ENCODE data around the gene CHID1. TPM values are rescaled to one million over a fixed set of nuclear protein-coding genes. Genes with fewer than 3 reads are reported as not detected.

Gene CHID1
- total RNA-seq, 6 donors from 2014 or later: 34.6 to 144 (median 59.1) TPM

GRCh38 chr11:827146-827896 is 83.3 kb downstream of the CHID1 start:
- peaks cover 20 to 33% (median 27%) of the 10 kb centered on the region in 4 donors for H3K36me3 ChIP-seq
- peak overlapping the region; percentile 22 to 61 (median 57) for H3K4me3 ChIP-seq
- H3K4me1 ChIP-seq: peaks cover 75 to 93% (median 76%) of the 10 kb centered on the region in 4 donors
- TF ChIP-seq POLR2AphosphoS5 (IDR thresholded peaks at IDR 0.05) (peak in 1 of 2 donors; percentile 20), EP300 (IDR thresholded peaks at IDR 0.05) (no peak), POLR2A (IDR thresholded peaks at IDR 0.05) (peak in 1 of 4 donors; percentile 46)
- TF ChIP-seq, protein P1, sequence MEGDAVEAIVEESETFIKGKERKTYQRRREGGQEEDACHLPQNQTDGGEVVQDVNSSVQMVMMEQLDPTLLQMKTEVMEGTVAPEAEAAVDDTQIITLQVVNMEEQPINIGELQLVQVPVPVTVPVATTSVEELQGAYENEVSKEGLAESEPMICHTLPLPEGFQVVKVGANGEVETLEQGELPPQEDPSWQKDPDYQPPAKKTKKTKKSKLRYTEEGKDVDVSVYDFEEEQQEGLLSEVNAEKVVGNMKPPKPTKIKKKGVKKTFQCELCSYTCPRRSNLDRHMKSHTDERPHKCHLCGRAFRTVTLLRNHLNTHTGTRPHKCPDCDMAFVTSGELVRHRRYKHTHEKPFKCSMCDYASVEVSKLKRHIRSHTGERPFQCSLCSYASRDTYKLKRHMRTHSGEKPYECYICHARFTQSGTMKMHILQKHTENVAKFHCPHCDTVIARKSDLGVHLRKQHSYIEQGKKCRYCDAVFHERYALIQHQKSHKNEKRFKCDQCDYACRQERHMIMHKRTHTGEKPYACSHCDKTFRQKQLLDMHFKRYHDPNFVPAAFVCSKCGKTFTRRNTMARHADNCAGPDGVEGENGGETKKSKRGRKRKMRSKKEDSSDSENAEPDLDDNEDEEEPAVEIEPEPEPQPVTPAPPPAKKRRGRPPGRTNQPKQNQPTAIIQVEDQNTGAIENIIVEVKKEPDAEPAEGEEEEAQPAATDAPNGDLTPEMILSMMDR (IDR thresholded peaks at IDR 0.05): peak in 1 of 6 experiments; percentile 11
- ATAC-seq (ENCODE audit: low FRiP score in 2 of 2) (peak in 1 of 2 donors; percentile 1), DNase-seq (peak; percentile 82 to 91)
- peaks cover 0 to 4% (median 0%) of the 10 kb centered on the region in 4 donors for H3K27me3 ChIP-seq
- peak overlapping the region; percentile 77 to 92 (median 84) for H3K27ac ChIP-seq
- 6 to 21% methylated on average over 13 to 31 of the region's 66 CpGs for WGBS, 2 donors
- no peaks in the 10 kb centered on the region for H3K9me3 ChIP-seq

- Histone ChIP-seq H3K27me3 (peaks cover 0 to 4% (median 0%) of the 10 kb centered on the region in 4 donors), H3K4me3 (peak overlapping the region; percentile 22 to 61 (median 57)), H3K36me3 (peaks cover 20 to 38% (median 29%) of the 10 kb centered on the region in 4 donors), H3K4me1 (peaks cover 73 to 93% (median 76%) of the 10 kb centered on the region in 4 donors), H3K9me3 (no peaks in the 10 kb centered on the region), H3K27ac (peak overlapping the region; percentile 77 to 92 (median 84))
- WGBS, 2 donors: 0 to 2% methylated on average over 10 to 13 of the region's 22 CpGs
- ATAC-seq (ENCODE audit: low FRiP score in 2 of 2) (no peak), DNase-seq (no peak)
- no peak for TF ChIP-seq POLR2AphosphoS5 (IDR thresholded peaks at IDR 0.05)
- TF ChIP-seq EP300 (IDR thresholded peaks at IDR 0.05): no peak
- TF ChIP-seq, protein P1 (IDR thresholded peaks at IDR 0.05): no peak
- no peak for TF ChIP-seq POLR2A (IDR thresholded peaks at IDR 0.05)
These were observed 83.8 kb downstream of the CHID1 start for GRCh38 chr11:826836-827145.

DNA sequence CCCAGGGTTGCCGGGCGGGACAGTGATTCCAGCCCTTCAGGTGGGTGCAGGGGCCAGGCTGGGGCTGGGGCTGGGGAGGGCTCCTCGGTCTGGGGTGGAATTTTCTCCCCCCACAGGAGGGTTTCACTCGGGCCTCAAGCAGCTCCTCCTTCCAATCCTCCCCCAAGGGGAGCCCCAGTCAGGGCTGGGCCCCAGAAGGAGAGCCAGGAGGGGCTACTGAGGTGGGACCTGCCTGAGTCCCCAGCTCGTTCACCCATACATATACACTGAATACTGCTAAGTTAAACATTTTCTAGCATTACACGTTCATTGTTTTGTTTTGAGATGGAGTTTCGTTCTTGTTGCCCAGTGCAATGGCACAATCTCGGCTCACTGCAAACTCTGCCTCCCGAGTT is 84.4 kb downstream of the CHID1 start:
- peak overlapping the region; percentile 77 to 92 (median 84) for H3K27ac ChIP-seq
- H3K27me3 ChIP-seq: peaks cover 0 to 4% (median 0%) of the 10 kb centered on the region in 4 donors
- no peak for TF ChIP-seq POLR2A (IDR thresholded peaks at IDR 0.05)
- TF ChIP-seq EP300 (IDR thresholded peaks at IDR 0.05): no peak
- TF ChIP-seq, protein P1 (IDR thresholded peaks at IDR 0.05): no peak
- no peak for TF ChIP-seq POLR2AphosphoS5 (IDR thresholded peaks at IDR 0.05)
- H3K4me3 ChIP-seq: peak overlapping the region in 2 of 4 donors; percentile 59 to 61
- H3K4me1 ChIP-seq: peaks cover 74 to 93% (median 78%) of the 10 kb centered on the region in 4 donors
- H3K36me3 ChIP-seq: peaks cover 20 to 42% (median 29%) of the 10 kb centered on the region in 4 donors
- 67 to 71% methylated on average over 5 to 9 of the region's 9 CpGs for WGBS, 2 donors
- H3K9me3 ChIP-seq: no peaks in the 10 kb centered on the region
- no peak for ATAC-seq (ENCODE audit: low FRiP score in 2 of 2)
- DNase-seq: no peak

GRCh38 chr11:825366-826226 is 85.0 kb downstream of the CHID1 start:
- Histone ChIP-seq H3K9me3 (no peaks in the 10 kb centered on the region), H3K27me3 (no peaks in the 10 kb centered on the region), H3K4me1 (peaks cover 74 to 93% (median 78%) of the 10 kb centered on the region in 4 donors), H3K36me3 (peaks cover 20 to 42% (median 29%) of the 10 kb centered on the region in 4 donors), H3K27ac (peak overlapping the region; percentile 77 to 92 (median 84)), H3K4me3 (no peak overlapping the region)
- 74% methylated on average over 8 to 10 of the region's 12 CpGs for WGBS, 2 donors
- TF ChIP-seq, protein P1 (IDR thresholded peaks at IDR 0.05): no peak
- no peak for TF ChIP-seq EP300 (IDR thresholded peaks at IDR 0.05)
- TF ChIP-seq POLR2A (IDR thresholded peaks at IDR 0.05): no peak
- no peak for TF ChIP-seq POLR2AphosphoS5 (IDR thresholded peaks at IDR 0.05)
- ATAC-seq (ENCODE audit: low FRiP score in 2 of 2): peak in 1 of 2 donors; percentile 19
- peak in 1 of 2 donors; percentile 64 for DNase-seq

Data from upper lobe of left lung (tissue), 6 donors.